PC-3 (cell line): Measurements from ENCODE around the gene SAFB2. TPM values are rescaled to one million over a fixed set of nuclear protein-coding genes. Genes with fewer than 3 reads are reported as not detected.
A peak's percentile ranks its signal among the peaks of the same experiment; 100 is the strongest.

ENCODE experiments used
- ATAC-seq: fragments of 200-7000 bp; cut with Tn5 transposase; 2 replicates; pipeline ENCODE4 v1.9.1; 2020; ENCODE audit warnings: mild to moderate bottlenecking, moderate library complexity
- BruUV-seq: library from RNA; stranded (reverse); fragments of 400-500 nt; replicated peaks from 2 replicates; lab custom pipeline; 2021; lab: Mats Ljungman, UMichigan
- CTCF ChIA-PET: fragments of 300-600 bp; sonication (Branson Sonifier 250); formaldehyde crosslinking; loops from one replicate; lab custom pipeline; 2022; ENCODE audit warnings: antibody characterized with exemption; lab: Charles Lee
- POLR2A ChIA-PET: fragments of 300-600 bp; sonication (Branson Sonifier 250); formaldehyde crosslinking; loops from one replicate; lab custom pipeline; 2022; ENCODE audit warnings: antibody characterized with exemption; ENCODE audit not compliant: unreplicated experiment; lab: Charles Lee
- DNase-seq: peaks from one replicate; pipeline ENCODE4 v3.0.0-alpha.2; 2015
- H2AFZ ChIP-seq: fragments of 300-600 bp; sonication (generic); 2 replicates; pipeline ENCODE4 v1.6.0; 2016; ENCODE audit warnings: antibody characterized with exemption, low read length
- H3F3A ChIP-seq: fragments of 300-600 bp; sonication (generic); one replicate; pipeline ENCODE4 v1.6.0; 2017; ENCODE audit warnings: antibody characterized with exemption, low read length, control low read depth, mild to moderate bottlenecking; ENCODE audit not compliant: unreplicated experiment
- H3K27ac ChIP-seq: fragments of 300-600 bp; sonication (generic); 2 replicates; pipeline ENCODE4 v1.5.1; 2016; ENCODE audit warnings: mild to moderate bottlenecking, low read length
- H3K27me3 ChIP-seq: fragments of 300-600 bp; sonication (generic); 2 replicates; pipeline ENCODE4 v1.6.1; 2016; ENCODE audit warnings: low read length, mixed read lengths
- H3K36me3 ChIP-seq: fragments of 300-600 bp; sonication (generic); 2 replicates; pipeline ENCODE4 v1.6.1; 2016; ENCODE audit warnings: low read depth, mixed run types, low read length, mixed read lengths
- H3K4me1 ChIP-seq: fragments of 300-600 bp; sonication (generic); 2 replicates; pipeline ENCODE4 v1.5.1; 2016; ENCODE audit warnings: low read length; ENCODE audit not compliant: insufficient read depth
- H3K4me2 ChIP-seq: fragments of 300-600 bp; sonication (generic); 2 replicates; pipeline ENCODE4 v1.6.0; 2016; ENCODE audit warnings: low read length
- H3K4me3 ChIP-seq: fragments of 300-600 bp; sonication (generic); 2 replicates; pipeline ENCODE4 v1.5.1; 2016; ENCODE audit warnings: mild to moderate bottlenecking, low read length, mixed read lengths
- H3K79me2 ChIP-seq: fragments of 300-600 bp; sonication (generic); 2 replicates; pipeline ENCODE4 v1.6.1; 2017; ENCODE audit warnings: low read length, mixed read lengths
- H3K9ac ChIP-seq: fragments of 300-600 bp; sonication (generic); 2 replicates; pipeline ENCODE4 v1.6.0; 2016; ENCODE audit warnings: mild to moderate bottlenecking, low read length
- H3K9me2 ChIP-seq: fragments of 300-600 bp; sonication (generic); replicated peaks from 2 replicates; pipeline ENCODE4 v1.6.1; 2016; ENCODE audit warnings: mixed run types, low read length, mixed read lengths
- H3K9me3 ChIP-seq: fragments of 300-600 bp; sonication (generic); 2 replicates; pipeline ENCODE4 v1.6.1; 2016; ENCODE audit warnings: low read length, mixed read lengths
- H4K20me1 ChIP-seq: fragments of 300-600 bp; sonication (generic); 2 replicates; pipeline ENCODE4 v1.6.1; 2016; ENCODE audit warnings: low read length, mixed read lengths
- EZH2 ChIP-seq: fragments of 300-600 bp; sonication (generic); IDR thresholded peaks from one replicate; pipeline ENCODE4 v1.6.1; 2017; ENCODE audit warnings: antibody characterized with exemption, mild to moderate bottlenecking, low read length; ENCODE audit not compliant: unreplicated experiment
- EZH2phosphoT487 ChIP-seq: fragments of 300-600 bp; sonication (generic); IDR thresholded peaks from 2 replicates; pipeline ENCODE4 v1.6.1; 2018; ENCODE audit warnings: mild to moderate bottlenecking, antibody characterized with exemption, low read length, borderline replicate concordance
- intact Hi-C: fragments of 100-400 bp; cut with micrococcal nuclease; formaldehyde crosslinking; loops from 2 replicates; pipeline ENCODE4 v1.9.0; 2023
- total RNA-seq: library from RNA; depleted of rRNA; stranded (reverse); fragments of >200 nt; gene quantifications from 2 replicates; pipeline ENCODE4 v1.2.3, GENCODE V29; 2014
- TF ChIP-seq, protein P1 (sequence below): fragments of 300-600 bp; sonication (generic); conservative IDR thresholded peaks from 2 replicates; pipeline ENCODE4 v1.5.1; 2017; ENCODE audit warnings: antibody characterized with exemption, low read depth, mild to moderate bottlenecking, low read length

The SAFB2 gene
- total RNA-seq, 1 experiment from 2014 or later, result 77.5 TPM

DNA sequence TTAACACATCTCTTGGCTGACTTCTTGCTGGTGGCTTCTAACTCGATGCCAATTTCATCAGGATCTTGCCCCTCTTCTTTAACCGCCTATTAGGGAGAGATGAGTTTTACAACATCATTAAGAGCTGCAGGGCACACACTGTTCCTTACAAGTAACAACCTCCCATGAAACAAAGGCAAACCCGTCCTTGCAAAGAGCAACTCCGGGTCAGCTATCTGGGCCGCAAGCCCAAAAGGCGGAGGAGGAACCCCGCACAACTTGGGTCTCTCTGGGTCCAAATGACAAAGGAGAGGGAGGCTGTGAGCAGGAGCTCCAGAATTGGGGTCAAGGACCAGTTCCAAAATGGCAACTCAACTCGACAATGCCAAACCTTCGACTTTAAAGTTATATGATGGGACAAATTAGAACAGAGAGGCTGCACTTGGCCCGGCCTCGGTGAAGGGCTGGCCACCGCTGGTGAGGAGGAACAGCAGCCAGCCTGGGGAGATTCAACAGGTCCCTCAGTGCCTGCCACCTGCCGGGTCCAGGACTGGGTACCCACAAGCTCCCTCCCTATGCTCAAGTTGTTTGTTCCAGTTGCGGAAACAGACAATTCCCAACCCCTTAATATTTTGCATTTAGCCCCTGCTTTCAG is 1.1 kb downstream of the SAFB2 start:
- no TSS peak for BruUV-seq
- H2AFZ ChIP-seq, result no peak overlapping the region
- DNase-seq (no peak), ATAC-seq (peak; percentile 0; the same call in 1 of the 2 replicates)
- no peaks in the 10 kb centered on the region for H3F3A ChIP-seq
- POLR2A ChIA-PET, result no interaction called here
- CTCF ChIA-PET, result no interaction called here
- H3K9me2 ChIP-seq, result no peaks in the 10 kb centered on the region
- no peaks in the 10 kb centered on the region for H3K27me3 ChIP-seq
- no peaks in the 10 kb centered on the region for H3K9me3 ChIP-seq
- peaks cover 95% of the 10 kb centered on the region for H3K79me2 ChIP-seq
- H3K4me2 ChIP-seq, result peak overlapping the region; percentile 94
- peak overlapping the region; percentile 90 for H3K9ac ChIP-seq
- H3K36me3 ChIP-seq, result peaks cover 62% of the 10 kb centered on the region
- H3K4me3 ChIP-seq, result peak overlapping the region; percentile 90
- H4K20me1 ChIP-seq, result peaks cover 57% of the 10 kb centered on the region
- peaks cover 36% of the 10 kb centered on the region for H3K4me1 ChIP-seq
- no peak overlapping the region for H3K27ac ChIP-seq
- intact Hi-C loops, result no loop called here
- TF ChIP-seq EZH2phosphoT487 (no peak), EZH2 (no peak)
- TF ChIP-seq, protein P1, sequence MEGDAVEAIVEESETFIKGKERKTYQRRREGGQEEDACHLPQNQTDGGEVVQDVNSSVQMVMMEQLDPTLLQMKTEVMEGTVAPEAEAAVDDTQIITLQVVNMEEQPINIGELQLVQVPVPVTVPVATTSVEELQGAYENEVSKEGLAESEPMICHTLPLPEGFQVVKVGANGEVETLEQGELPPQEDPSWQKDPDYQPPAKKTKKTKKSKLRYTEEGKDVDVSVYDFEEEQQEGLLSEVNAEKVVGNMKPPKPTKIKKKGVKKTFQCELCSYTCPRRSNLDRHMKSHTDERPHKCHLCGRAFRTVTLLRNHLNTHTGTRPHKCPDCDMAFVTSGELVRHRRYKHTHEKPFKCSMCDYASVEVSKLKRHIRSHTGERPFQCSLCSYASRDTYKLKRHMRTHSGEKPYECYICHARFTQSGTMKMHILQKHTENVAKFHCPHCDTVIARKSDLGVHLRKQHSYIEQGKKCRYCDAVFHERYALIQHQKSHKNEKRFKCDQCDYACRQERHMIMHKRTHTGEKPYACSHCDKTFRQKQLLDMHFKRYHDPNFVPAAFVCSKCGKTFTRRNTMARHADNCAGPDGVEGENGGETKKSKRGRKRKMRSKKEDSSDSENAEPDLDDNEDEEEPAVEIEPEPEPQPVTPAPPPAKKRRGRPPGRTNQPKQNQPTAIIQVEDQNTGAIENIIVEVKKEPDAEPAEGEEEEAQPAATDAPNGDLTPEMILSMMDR, result no peak

DNA sequence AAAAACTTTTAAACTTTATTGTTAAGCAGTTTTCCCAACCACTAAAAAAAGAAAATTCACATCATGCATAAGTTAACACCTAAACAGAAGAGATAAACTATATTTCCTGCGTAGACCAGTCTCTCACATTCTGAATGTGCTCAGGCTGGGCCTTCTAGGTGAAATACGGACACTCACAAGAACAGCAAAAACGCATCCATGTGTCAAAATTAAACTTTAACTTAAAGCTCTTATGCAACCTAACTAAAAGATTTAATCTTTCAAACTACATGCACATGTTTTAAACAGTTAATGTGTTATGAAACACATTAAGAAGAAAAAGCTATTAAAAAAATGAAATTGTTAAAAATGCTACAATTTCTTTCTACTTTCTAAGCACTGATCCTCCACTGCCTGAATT is 2.6 kb downstream of the SAFB2 start:
- Histone ChIP-seq H3K9me3 (no peaks in the 10 kb centered on the region), H4K20me1 (peaks cover 42% of the 10 kb centered on the region), H3K27me3 (no peaks in the 10 kb centered on the region), H3K4me1 (peaks cover 23% of the 10 kb centered on the region), H3K27ac (no peak overlapping the region), H2AFZ (no peak overlapping the region), H3K9me2 (no peaks in the 10 kb centered on the region), H3K9ac (peak overlapping the region; percentile 0; the same call in 1 of the 2 replicates), H3F3A (no peaks in the 10 kb centered on the region), H3K79me2 (peaks cover 91% of the 10 kb centered on the region), H3K4me2 (peak overlapping the region; percentile 94), H3K4me3 (peak overlapping the region; percentile 90; the same call in 1 of the 2 replicates), H3K36me3 (peaks cover 62% of the 10 kb centered on the region)
- no peak for DNase-seq
- ChIA-PET CTCF (no interaction called here), POLR2A (no interaction called here)
- intact Hi-C loops, result no loop called here
- no peak for ATAC-seq
- TF ChIP-seq EZH2 (no peak), EZH2phosphoT487 (no peak)
- TF ChIP-seq, protein P1, result no peak
- no TSS peak for BruUV-seq

DNA sequence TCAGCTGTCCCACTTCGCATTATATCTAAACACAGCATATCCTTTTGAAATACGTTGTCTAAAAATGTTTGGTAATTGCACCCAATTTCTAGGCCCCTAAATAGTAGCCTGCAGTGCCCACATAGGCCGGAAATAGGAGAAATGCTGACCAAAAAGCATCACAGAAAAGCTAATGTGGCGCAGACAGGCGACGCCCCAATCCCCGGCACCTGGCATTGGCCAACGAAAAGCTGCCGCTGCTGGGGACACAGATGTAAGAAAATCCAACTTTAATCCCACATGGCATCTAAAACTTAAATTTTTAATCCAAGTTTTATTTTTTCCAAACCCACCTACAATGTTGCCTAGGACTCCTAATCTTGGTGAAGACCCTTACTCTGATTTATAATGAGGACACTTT is 4.0 kb downstream of the SAFB2 start:
- no peak overlapping the region for H3K9ac ChIP-seq
- POLR2A ChIA-PET, result interaction anchor here (0.7 kb wide), 1 partner anchor 13 kb away, joined by 3 read pairs; no protein-coding TSS in a partner anchor
- TF ChIP-seq, protein P1, result no peak
- H3K27me3 ChIP-seq, result no peaks in the 10 kb centered on the region
- H3K4me3 ChIP-seq, result no peak overlapping the region
- peaks cover 18% of the 10 kb centered on the region for H3K4me1 ChIP-seq
- H3K36me3 ChIP-seq, result peaks cover 71% of the 10 kb centered on the region
- BruUV-seq, result no TSS peak
- no peak overlapping the region for H2AFZ ChIP-seq
- no peak for DNase-seq
- H4K20me1 ChIP-seq, result peaks cover 29% of the 10 kb centered on the region
- peaks cover 77% of the 10 kb centered on the region for H3K79me2 ChIP-seq
- CTCF ChIA-PET, result no interaction called here
- no peak overlapping the region for H3K27ac ChIP-seq
- 0 out of 2 replicates have a peak overlapping the region, but pooled peaks have one; percentile 0 for H3K4me2 ChIP-seq
- no peaks in the 10 kb centered on the region for H3K9me3 ChIP-seq
- ATAC-seq, result no peak
- H3F3A ChIP-seq, result no peaks in the 10 kb centered on the region
- H3K9me2 ChIP-seq, result no peaks in the 10 kb centered on the region
- intact Hi-C loops, result no loop called here
